HCT116 (cell line): ENCODE results near the gene TANC1. TPM values are rescaled to one million over a fixed set of nuclear protein-coding genes. Genes with fewer than 3 reads are reported as not detected.

ENCODE experiments used
- ATAC-seq: fragments of 200-7000 bp; cut with Tn5 transposase; 2 replicates; pipeline ENCODE4 v1.9.1; 2020; ENCODE audit warnings: mild to moderate bottlenecking, moderate library complexity
- BruUV-seq: library from RNA; stranded (reverse); fragments of 400-500 nt; replicated peaks from 2 replicates; lab custom pipeline; 2021; lab: Mats Ljungman, UMichigan
- CTCF ChIA-PET: fragments of 300-600 bp; sonication (Branson Sonifier 250); formaldehyde crosslinking; loops from one replicate; lab custom pipeline; 2021; ENCODE audit warnings: antibody characterized with exemption; lab: Charles Lee
- POLR2A ChIA-PET: fragments of 300-600, 350-600 bp; sonication (Branson Sonifier 250); formaldehyde crosslinking; loops from one replicate; lab custom pipeline; 2021; ENCODE audit warnings: antibody characterized with exemption; lab: Charles Lee
- RAD21 ChIA-PET, 2 experiments: fragments of 300-600 bp; sonication (Branson Sonifier 250); formaldehyde crosslinking; loops; one replicate each; lab custom pipeline; 2023; ENCODE audit warnings: low total read pairs in 2 of 2; ENCODE audit not compliant: uncharacterized antibody in 2 of 2, unreplicated experiment in 2 of 2, low non-redundant PET in 1 of 2; lab: Charles Lee
- DNase-seq: peaks from one replicate; pipeline ENCODE4 v3.0.0-alpha.2; 2010; ENCODE audit warnings: low read depth, low spot score
- H2AFZ ChIP-seq: fragments of 200-600 bp; shearing (Covaris generic), sonication (generic); 2 replicates; pipeline ENCODE4 v1.6.1; 2017; ENCODE audit warnings: low read depth, mixed run types, mixed read lengths, antibody characterized with exemption, low read length; ENCODE audit not compliant: poor library complexity, severe bottlenecking
- H3K27ac ChIP-seq: 2 replicates; pipeline ENCODE4 v1.5.1; 2012; ENCODE audit warnings: low read depth, low read length
- H3K27me3 ChIP-seq: fragments of 200-600 bp; sonication (generic); 2 replicates; pipeline ENCODE4 v1.6.1; 2016; ENCODE audit warnings: mixed run types, low read length, mixed read lengths; ENCODE audit not compliant: insufficient read depth
- H3K36me3 ChIP-seq, 2 experiments: fragments of 200-500 bp in 1 of 2; fragments of 200-600 bp in 1 of 2; sonication (Bioruptor generic) in 1 of 2; sonication (generic) in 1 of 2; 2 replicates each; pipeline versions ENCODE4 v1.5.1 to v1.6.1; 2014 to 2016; ENCODE audit warnings: low read length in 2 of 2, inconsistent platforms in 1 of 2, mixed read lengths in 1 of 2, mixed run types in 1 of 2; ENCODE audit not compliant: insufficient read depth in 2 of 2, control insufficient read depth in 1 of 2
- H3K4me1 ChIP-seq, 2 experiments: fragments of 200-600 bp in 1 of 2; sonication (generic) in 1 of 2; 2 replicates each; pipeline versions ENCODE4 v1.5.1 to v1.6.1; 2012 to 2017; ENCODE audit warnings: low read length in 2 of 2, inconsistent platforms in 1 of 2, mild to moderate bottlenecking in 1 of 2, mixed read lengths in 1 of 2, mixed run types in 1 of 2, moderate library complexity in 1 of 2; ENCODE audit not compliant: insufficient read depth in 2 of 2, control insufficient read depth in 1 of 2
- H3K4me2 ChIP-seq: fragments of 200-600 bp; sonication (generic); 2 replicates; pipeline ENCODE4 v1.6.1; 2017; ENCODE audit warnings: mixed run types, low read length, mixed read lengths
- H3K4me3 ChIP-seq, 2 experiments: fragments of 200-600 bp in 1 of 2; sonication (generic) in 1 of 2; replicated peaks in 1 of 2; 2 replicates each; pipeline ENCODE4 v1.5.1; 2011 to 2016; ENCODE audit warnings: low read length in 2 of 2, control low read depth in 1 of 2, low read depth in 1 of 2, mild to moderate bottlenecking in 1 of 2, mixed read lengths in 1 of 2, mixed run types in 1 of 2
- H3K79me2 ChIP-seq: fragments of 200-600 bp; sonication (generic); 2 replicates; pipeline ENCODE4 v1.6.1; 2017; ENCODE audit warnings: mild to moderate bottlenecking, mixed run types, low read length, moderate library complexity, mixed read lengths; ENCODE audit not compliant: insufficient read depth
- H3K9ac ChIP-seq: fragments of 200-600 bp; sonication (generic); 2 replicates; pipeline ENCODE4 v1.6.1; 2016; ENCODE audit warnings: low read length, mixed read lengths
- H3K9me2 ChIP-seq: fragments of 200-600 bp; sonication (generic), shearing (Covaris generic); 2 replicates; pipeline ENCODE4 v1.6.1; 2017; ENCODE audit warnings: mixed run types, mild to moderate bottlenecking, moderate library complexity; ENCODE audit not compliant: insufficient read depth
- H3K9me3 ChIP-seq, 2 experiments: fragments of 200-500 bp in 1 of 2; fragments of 200-600 bp in 1 of 2; sonication (Bioruptor generic) in 1 of 2; sonication (generic) in 1 of 2; 2 replicates each; pipeline ENCODE4 v1.6.1; 2014 to 2017; ENCODE audit warnings: low read length in 2 of 2, mixed read lengths in 2 of 2, inconsistent platforms in 1 of 2, low read depth in 1 of 2, mild to moderate bottlenecking in 1 of 2, mixed run types in 1 of 2, moderate library complexity in 1 of 2; ENCODE audit not compliant: control insufficient read depth in 1 of 2, insufficient read depth in 1 of 2
- H4K20me1 ChIP-seq: fragments of 200-600 bp; sonication (generic), shearing (Covaris generic); 2 replicates; pipeline ENCODE4 v1.6.1; 2017; ENCODE audit warnings: mixed run types, mild to moderate bottlenecking, moderate library complexity; ENCODE audit not compliant: insufficient read depth
- CBX3 ChIP-seq: IDR thresholded peaks from 2 replicates; pipeline ENCODE4 v1.6.1; 2012; ENCODE audit warnings: low read depth
- CEBPB ChIP-seq: IDR thresholded peaks from 2 replicates; pipeline ENCODE4 v1.6.1; 2012; ENCODE audit warnings: low read depth
- ELF1 ChIP-seq: IDR thresholded peaks from 2 replicates; pipeline ENCODE4 v1.6.1; 2012; ENCODE audit warnings: low read depth, borderline replicate concordance
- EZH2 ChIP-seq: fragments of 200-600 bp; sonication (generic); IDR thresholded peaks from 2 replicates; pipeline ENCODE4 v1.6.1; 2017; ENCODE audit warnings: antibody characterized with exemption, mixed run types
- EZH2phosphoT487 ChIP-seq: fragments of 200-600 bp; IDR thresholded peaks from 2 replicates; pipeline ENCODE4 v1.6.1; 2018; ENCODE audit warnings: antibody characterized with exemption, borderline replicate concordance
- FOSL1 ChIP-seq: IDR thresholded peaks from 2 replicates; pipeline ENCODE4 v1.6.1; 2012; ENCODE audit warnings: low read depth
- JUND ChIP-seq: IDR thresholded peaks from 2 replicates; pipeline ENCODE4 v1.6.1; 2012
- POLR2AphosphoS5 ChIP-seq: IDR thresholded peaks from 2 replicates; pipeline ENCODE4 v1.6.1; 2011; ENCODE audit warnings: mild to moderate bottlenecking, low read depth, low read length, moderate library complexity
- RAD21 ChIP-seq: IDR thresholded peaks from 2 replicates; pipeline ENCODE4 v1.6.1; 2012; ENCODE audit warnings: low read depth, mild to moderate bottlenecking
- SIN3A ChIP-seq: IDR thresholded peaks from 2 replicates; pipeline ENCODE4 v1.6.1; 2012; ENCODE audit warnings: low read depth
- SP1 ChIP-seq: IDR thresholded peaks from 2 replicates; pipeline ENCODE4 v1.6.1; 2012; ENCODE audit warnings: low read depth
- SRF ChIP-seq: IDR thresholded peaks from 2 replicates; pipeline ENCODE4 v1.6.1; 2012; ENCODE audit warnings: low read depth
- TCF7L2 ChIP-seq: IDR thresholded peaks from 2 replicates; pipeline ENCODE4 v1.7.0; 2011; ENCODE audit warnings: borderline replicate concordance, inconsistent platforms; ENCODE audit not compliant: insufficient read depth, insufficient read length; ENCODE audit errors: extremely low read depth
- YY1 ChIP-seq: IDR thresholded peaks from 2 replicates; pipeline ENCODE4 v1.6.1; 2011; ENCODE audit warnings: low read length, low read depth, moderate library complexity, mild to moderate bottlenecking; ENCODE audit not compliant: insufficient replicate concordance; ENCODE audit errors: extremely low read depth
- ZFX ChIP-seq: fragments of 450-650 bp; IDR thresholded peaks from 2 replicates; pipeline ENCODE4 v1.6.1; 2017
- ZNF274 ChIP-seq: fragments of 200-500 bp; sonication (Bioruptor generic); IDR thresholded peaks from 2 replicates; pipeline ENCODE4 v1.6.1; 2014; ENCODE audit warnings: mild to moderate bottlenecking, low read depth, low read length, inconsistent platforms
- intact Hi-C: fragments of 100-400 bp; cut with micrococcal nuclease; formaldehyde crosslinking; loops from 2 replicates; pipeline ENCODE4 v1.10.0; 2022
- total RNA-seq: library from RNA; stranded (reverse); gene quantifications from one replicate; pipeline ENCODE4 v1.2.1, GENCODE V29; 2021; ENCODE audit not compliant: unreplicated experiment
- TF ChIP-seq, protein P1 (sequence below), 3 experiments: fragments of 200-600 bp in 1 of 3; sonication (generic) in 1 of 3; IDR thresholded peaks in 2 of 3; conservative IDR thresholded peaks in 1 of 3; 2 replicates each; pipeline ENCODE4 v1.5.1; 2012 to 2017; ENCODE audit warnings: low read depth in 2 of 3, low read length in 2 of 3, antibody characterized with exemption in 1 of 3, borderline replicate concordance in 1 of 3, control low read depth in 1 of 3, mild to moderate bottlenecking in 1 of 3, mixed read lengths in 1 of 3, mixed run types in 1 of 3, moderate library complexity in 1 of 3; ENCODE audit not compliant: insufficient read depth in 1 of 3
- TF ChIP-seq, protein P2 (sequence below): IDR thresholded peaks from 2 replicates; pipeline ENCODE4 v1.6.1; 2012
- TF ChIP-seq, protein P3 (sequence below): IDR thresholded peaks from 2 replicates; pipeline ENCODE4 v1.6.1; 2012

Gene TANC1
- total RNA-seq, 1 experiment from 2014 or later: 15.1 TPM

DNA sequence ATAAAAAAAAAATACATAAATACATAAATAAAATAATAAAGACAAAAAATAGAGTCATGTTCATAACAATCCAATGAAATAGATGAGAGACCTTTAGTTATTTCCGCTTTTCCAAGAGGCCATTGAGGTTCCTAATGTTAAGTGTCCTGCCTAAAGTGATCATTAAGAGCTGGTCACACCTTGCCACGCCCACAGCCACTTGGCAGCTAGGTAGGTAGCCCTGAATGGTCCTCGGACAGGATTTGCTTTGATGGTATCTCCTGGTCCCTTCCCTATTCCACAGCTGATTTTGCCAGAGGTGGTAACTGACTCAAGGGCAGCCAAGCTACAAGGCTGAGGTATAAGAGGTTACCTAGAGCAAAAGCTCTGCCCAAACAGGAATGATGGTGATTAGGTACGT, 24.5 kb upstream of the TANC1 start:
- ChIA-PET POLR2A (no interaction called here), CTCF (no interaction called here), RAD21 (no interaction called here)
- DNase-seq (no peak), ATAC-seq (no peak)
- Histone ChIP-seq H3K9me3 (no peaks in the 10 kb centered on the region), H3K9me2 (no peaks in the 10 kb centered on the region), H3K9ac (no peak overlapping the region), H3K4me3 (no peak overlapping the region), H4K20me1 (no peaks in the 10 kb centered on the region), H3K4me1 (no peaks in the 10 kb centered on the region), H3K36me3 (no peaks in the 10 kb centered on the region), H3K27ac (no peak overlapping the region), H3K27me3 (no peaks in the 10 kb centered on the region), H2AFZ (no peak overlapping the region), H3K79me2 (no peaks in the 10 kb centered on the region), H3K4me2 (no peak overlapping the region)
- intact Hi-C loops: no loop called here
- no TSS peak for BruUV-seq
- TF ChIP-seq TCF7L2 (no peak), ZNF274 (no peak), POLR2AphosphoS5 (no peak)

DNA sequence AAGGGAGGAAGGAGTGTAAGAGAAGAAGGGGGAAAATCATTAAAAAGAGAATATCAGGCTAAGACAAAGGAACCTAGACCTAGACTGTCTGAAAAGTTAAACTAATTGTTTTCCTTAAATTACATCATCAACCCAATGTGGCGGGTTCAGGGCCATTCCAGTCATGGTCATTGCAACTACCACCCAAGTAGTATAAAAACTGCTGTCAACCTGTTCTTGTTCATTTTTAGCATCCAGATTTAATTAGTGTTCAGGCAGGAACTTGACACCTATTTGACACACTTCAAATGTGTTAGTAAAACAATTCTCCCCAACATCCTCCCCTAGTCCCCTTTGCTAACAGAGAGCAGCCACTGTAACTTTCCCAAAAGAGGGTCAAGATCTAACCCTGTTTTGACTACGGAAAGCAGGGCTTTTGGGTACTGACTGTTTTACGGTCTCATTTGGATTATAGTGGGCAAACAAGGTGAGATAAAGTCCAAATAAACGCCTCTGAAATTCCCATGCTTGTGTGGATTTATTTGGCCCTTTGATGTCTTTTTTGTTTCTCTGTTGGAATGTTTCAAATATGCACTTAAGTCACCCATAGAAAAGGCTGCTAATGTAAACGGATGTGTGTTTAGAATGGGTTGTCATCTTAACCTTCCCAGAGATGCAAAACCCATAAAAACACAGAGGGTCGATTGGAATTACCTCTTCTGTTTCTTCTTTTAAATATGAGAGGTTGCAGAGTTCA, 19.3 kb upstream of the TANC1 start:
- DNase-seq (no peak), ATAC-seq (no peak)
- Histone ChIP-seq H3K9me2 (no peaks in the 10 kb centered on the region), H3K4me3 (no peak overlapping the region), H2AFZ (no peak overlapping the region), H3K27ac (no peak overlapping the region), H3K27me3 (no peaks in the 10 kb centered on the region), H3K9me3 (no peaks in the 10 kb centered on the region), H3K4me2 (no peak overlapping the region), H3K9ac (no peak overlapping the region), H3K79me2 (no peaks in the 10 kb centered on the region), H3K36me3 (no peaks in the 10 kb centered on the region), H3K4me1 (peaks cover 6 to 7% of the 10 kb centered on the region in 2 experiments; a peak in 3 of 4 replicates), H4K20me1 (no peaks in the 10 kb centered on the region)
- POLR2A ChIA-PET: no interaction called here
- intact Hi-C loops: no loop called here
- no TSS peak for BruUV-seq
- CTCF ChIA-PET: no interaction called here
- RAD21 ChIA-PET: no interaction called here
- TF ChIP-seq, protein P1, sequence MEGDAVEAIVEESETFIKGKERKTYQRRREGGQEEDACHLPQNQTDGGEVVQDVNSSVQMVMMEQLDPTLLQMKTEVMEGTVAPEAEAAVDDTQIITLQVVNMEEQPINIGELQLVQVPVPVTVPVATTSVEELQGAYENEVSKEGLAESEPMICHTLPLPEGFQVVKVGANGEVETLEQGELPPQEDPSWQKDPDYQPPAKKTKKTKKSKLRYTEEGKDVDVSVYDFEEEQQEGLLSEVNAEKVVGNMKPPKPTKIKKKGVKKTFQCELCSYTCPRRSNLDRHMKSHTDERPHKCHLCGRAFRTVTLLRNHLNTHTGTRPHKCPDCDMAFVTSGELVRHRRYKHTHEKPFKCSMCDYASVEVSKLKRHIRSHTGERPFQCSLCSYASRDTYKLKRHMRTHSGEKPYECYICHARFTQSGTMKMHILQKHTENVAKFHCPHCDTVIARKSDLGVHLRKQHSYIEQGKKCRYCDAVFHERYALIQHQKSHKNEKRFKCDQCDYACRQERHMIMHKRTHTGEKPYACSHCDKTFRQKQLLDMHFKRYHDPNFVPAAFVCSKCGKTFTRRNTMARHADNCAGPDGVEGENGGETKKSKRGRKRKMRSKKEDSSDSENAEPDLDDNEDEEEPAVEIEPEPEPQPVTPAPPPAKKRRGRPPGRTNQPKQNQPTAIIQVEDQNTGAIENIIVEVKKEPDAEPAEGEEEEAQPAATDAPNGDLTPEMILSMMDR (IDR thresholded peaks at IDR 0.05 in 2 of 3, conservative IDR thresholded peaks at IDR 0.05 in 1 of 3; ENCODE audit: borderline replicate concordance in 1 of 3, insufficient read depth in 1 of 3, low read depth in 2 of 3, low read length in 2 of 3): no peak
- TF ChIP-seq, protein P2, sequence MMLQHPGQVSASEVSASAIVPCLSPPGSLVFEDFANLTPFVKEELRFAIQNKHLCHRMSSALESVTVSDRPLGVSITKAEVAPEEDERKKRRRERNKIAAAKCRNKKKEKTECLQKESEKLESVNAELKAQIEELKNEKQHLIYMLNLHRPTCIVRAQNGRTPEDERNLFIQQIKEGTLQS: no peak
- TF ChIP-seq ZFX (no peak), JUND (no peak), FOSL1 (no peak), ZNF274 (no peak), EZH2phosphoT487 (no peak), POLR2AphosphoS5 (no peak), YY1 (no peak), EZH2 (no peak), CBX3 (no peak), SP1 (no peak), SRF (no peak), RAD21 (no peak), ELF1 (no peak), SIN3A (no peak), CEBPB (no peak)
- TF ChIP-seq, protein P3, sequence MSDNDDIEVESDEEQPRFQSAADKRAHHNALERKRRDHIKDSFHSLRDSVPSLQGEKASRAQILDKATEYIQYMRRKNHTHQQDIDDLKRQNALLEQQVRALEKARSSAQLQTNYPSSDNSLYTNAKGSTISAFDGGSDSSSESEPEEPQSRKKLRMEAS: no peak
